CD4-positive, alpha-beta memory T cell (primary cell): ENCODE measurements around the gene NAA11. TPM values are rescaled to one million over a fixed set of nuclear protein-coding genes. Genes with fewer than 3 reads are reported as not detected.

Experiments used
- CTCF ChIA-PET: fragments of 350-600 bp; sonication (Branson Sonifier 250); formaldehyde crosslinking; loops from one replicate; lab custom pipeline; 2021; ENCODE audit warnings: inconsistent platforms; ENCODE audit not compliant: partially characterized antibody; lab: Charles Lee
- POLR2A ChIA-PET: fragments of 350-600 bp; sonication (Branson Sonifier 250); formaldehyde crosslinking; loops from one replicate; lab custom pipeline; 2021; ENCODE audit not compliant: partially characterized antibody; lab: Charles Lee
- DNase-seq, 5 donors: peaks; one replicate each; pipeline versions ENCODE4 v3.0.0 to v3.0.0-alpha.2; 2020 to 2022; ENCODE audit warnings: mixed read lengths in 1 of 5
- H3K27ac ChIP-seq: one replicate; pipeline ENCODE4 v1.7.0; 2013; ENCODE audit warnings: low read depth, low read length
- H3K27me3 ChIP-seq: 2 replicates; pipeline ENCODE4 v1.7.0; 2013; ENCODE audit warnings: mild to moderate bottlenecking, low read length, moderate library complexity; ENCODE audit not compliant: insufficient read depth
- H3K36me3 ChIP-seq: 2 replicates; pipeline ENCODE4 v1.7.0; 2013; ENCODE audit warnings: mild to moderate bottlenecking, low read length, moderate library complexity; ENCODE audit not compliant: insufficient read depth
- H3K4me1 ChIP-seq: 2 replicates; pipeline ENCODE4 v1.7.0; 2013; ENCODE audit warnings: mild to moderate bottlenecking, low read length, moderate library complexity; ENCODE audit not compliant: insufficient read depth
- H3K4me3 ChIP-seq, 2 donors: one replicate each; pipeline ENCODE4 v1.7.0; 2013; ENCODE audit warnings: low read length in 2 of 2, mild to moderate bottlenecking in 1 of 2
- H3K9me3 ChIP-seq, 2 donors: one replicate each; pipeline ENCODE4 v1.7.0; 2013; ENCODE audit warnings: low read length in 2 of 2, control low read depth in 1 of 2; ENCODE audit not compliant: control insufficient read depth in 1 of 2
- H3K27ac Mint-ChIP-seq, 7 donors: one replicate each; pipeline ENCODE4 v1.8.0; 2020 to 2021; ENCODE audit warnings: mixed read lengths in 7 of 7, mild to moderate bottlenecking in 6 of 7, inconsistent platforms in 3 of 7, moderate library complexity in 3 of 7
- H3K27me3 Mint-ChIP-seq, 2 donors: one replicate each; pipeline ENCODE4 v1.8.0; 2020 to 2021; ENCODE audit warnings: mixed read lengths in 2 of 2
- H3K36me3 Mint-ChIP-seq, 2 donors: one replicate each; pipeline ENCODE4 v1.8.0; 2020 to 2021; ENCODE audit warnings: mixed read lengths in 2 of 2, inconsistent platforms in 1 of 2, mild to moderate bottlenecking in 1 of 2
- H3K4me1 Mint-ChIP-seq, 4 donors: one replicate each; pipeline ENCODE4 v1.8.0; 2020 to 2021; ENCODE audit warnings: mixed read lengths in 4 of 4, mild to moderate bottlenecking in 1 of 4
- H3K4me3 Mint-ChIP-seq, 8 donors: one replicate each; pipeline ENCODE4 v1.8.0; 2020 to 2021; ENCODE audit warnings: mixed read lengths in 8 of 8, mild to moderate bottlenecking in 7 of 8, moderate library complexity in 6 of 8, inconsistent platforms in 3 of 8
- H3K9me3 Mint-ChIP-seq, 8 donors: one replicate each; pipeline ENCODE4 v1.8.0; 2020 to 2021; ENCODE audit warnings: mixed read lengths in 8 of 8, mild to moderate bottlenecking in 5 of 8, inconsistent platforms in 3 of 8, moderate library complexity in 1 of 8
- intact Hi-C: fragments of 100-400 bp; cut with micrococcal nuclease; formaldehyde crosslinking; loops from one replicate; pipeline ENCODE4 v1.15.1; 2023
- polyA plus RNA-seq, 2 donors: library from polyadenylated mRNA; unstranded; fragments of 300-500 nt; fragmentation: Illumina TruSeq; gene quantifications; one replicate each; pipeline ENCODE4 v1.2.3, GENCODE V29; 2021
- total RNA-seq, 2 experiments: library from RNA; stranded (reverse); gene quantifications; one replicate each; pipeline ENCODE4 v1.2.3, GENCODE V29; 2021

NAA11 gene
- total and polyA plus RNA-seq, 4 experiments from 2014 or later = not detected

GRCh38 chr4:79311279-79311678, 14.6 kb downstream of the NAA11 start:
- no peaks in the 10 kb centered on the region for H3K4me1 Mint-ChIP-seq
- H3K4me1 ChIP-seq = no peaks in the 10 kb centered on the region
- no peaks in the 10 kb centered on the region for H3K9me3 ChIP-seq
- no peaks in the 10 kb centered on the region for H3K36me3 ChIP-seq
- peaks cover 0 to 2% (median 0%) of the 10 kb centered on the region in 8 donors for H3K9me3 Mint-ChIP-seq
- peaks cover 2 to 3% of the 10 kb centered on the region in 2 donors for H3K27me3 Mint-ChIP-seq
- H3K27ac ChIP-seq = no peak overlapping the region
- H3K4me3 ChIP-seq = no peak overlapping the region
- H3K4me3 Mint-ChIP-seq = no peak overlapping the region
- ChIA-PET POLR2A (no interaction called here), CTCF (no interaction called here)
- no peaks in the 10 kb centered on the region for H3K36me3 Mint-ChIP-seq
- intact Hi-C loops = no loop called here
- H3K27ac Mint-ChIP-seq = no peak overlapping the region
- H3K27me3 ChIP-seq = no peaks in the 10 kb centered on the region
- no peak for DNase-seq

GRCh38 chr4:79308971-79309370, 16.9 kb downstream of the NAA11 start:
- H3K36me3 ChIP-seq = no peaks in the 10 kb centered on the region
- H3K27me3 Mint-ChIP-seq = peaks cover 2 to 3% of the 10 kb centered on the region in 2 donors
- no peaks in the 10 kb centered on the region for H3K27me3 ChIP-seq
- intact Hi-C loops = no loop called here
- H3K4me3 Mint-ChIP-seq = no peak overlapping the region
- no peak overlapping the region for H3K27ac ChIP-seq
- H3K9me3 ChIP-seq = no peaks in the 10 kb centered on the region
- H3K4me1 ChIP-seq = no peaks in the 10 kb centered on the region
- H3K9me3 Mint-ChIP-seq = peaks cover 0 to 2% (median 0%) of the 10 kb centered on the region in 8 donors
- no peaks in the 10 kb centered on the region for H3K4me1 Mint-ChIP-seq
- no peak overlapping the region for H3K4me3 ChIP-seq
- CTCF ChIA-PET = no interaction called here
- POLR2A ChIA-PET = no interaction called here
- no peak for DNase-seq
- no peak overlapping the region for H3K27ac Mint-ChIP-seq
- no peaks in the 10 kb centered on the region for H3K36me3 Mint-ChIP-seq

- H3K4me1 ChIP-seq = no peaks in the 10 kb centered on the region
- H3K9me3 ChIP-seq = no peaks in the 10 kb centered on the region
- Mint-ChIP-seq H3K27ac (no peak overlapping the region), H3K36me3 (no peaks in the 10 kb centered on the region), H3K4me3 (no peak overlapping the region), H3K27me3 (peaks cover 2 to 3% of the 10 kb centered on the region in 2 donors), H3K4me1 (no peaks in the 10 kb centered on the region), H3K9me3 (peaks cover 0 to 2% (median 0%) of the 10 kb centered on the region in 8 donors)
- ChIA-PET POLR2A (no interaction called here), CTCF (no interaction called here)
- no peaks in the 10 kb centered on the region for H3K36me3 ChIP-seq
- no peak overlapping the region for H3K4me3 ChIP-seq
- no peak for DNase-seq
- H3K27me3 ChIP-seq = no peaks in the 10 kb centered on the region
- H3K27ac ChIP-seq = no peak overlapping the region
- intact Hi-C loops = no loop called here
Measured at GRCh38 chr4:79308137-79308536, 17.7 kb downstream of the NAA11 start.

GRCh38 chr4:79306795-79307194, 19.1 kb downstream of the NAA11 start:
- H3K27ac Mint-ChIP-seq = no peak overlapping the region
- no peaks in the 10 kb centered on the region for H3K4me1 ChIP-seq
- CTCF ChIA-PET = no interaction called here
- DNase-seq = no peak
- no peak overlapping the region for H3K4me3 ChIP-seq
- intact Hi-C loops = no loop called here
- H3K4me1 Mint-ChIP-seq = no peaks in the 10 kb centered on the region
- no peak overlapping the region for H3K27ac ChIP-seq
- peaks cover 0 to 2% (median 0%) of the 10 kb centered on the region in 8 donors for H3K9me3 Mint-ChIP-seq
- H3K36me3 ChIP-seq = no peaks in the 10 kb centered on the region
- H3K9me3 ChIP-seq = no peaks in the 10 kb centered on the region
- H3K27me3 Mint-ChIP-seq = peaks cover 0 to 2% of the 10 kb centered on the region in 2 donors
- H3K4me3 Mint-ChIP-seq = no peak overlapping the region
- H3K36me3 Mint-ChIP-seq = no peaks in the 10 kb centered on the region
- no peaks in the 10 kb centered on the region for H3K27me3 ChIP-seq
- POLR2A ChIA-PET = no interaction called here

- CTCF ChIA-PET = no interaction called here
- no peaks in the 10 kb centered on the region for H3K4me1 ChIP-seq
- POLR2A ChIA-PET = no interaction called here
- Mint-ChIP-seq H3K9me3 (no peaks in the 10 kb centered on the region), H3K4me1 (no peaks in the 10 kb centered on the region), H3K27me3 (no peaks in the 10 kb centered on the region), H3K36me3 (no peaks in the 10 kb centered on the region), H3K4me3 (no peak overlapping the region), H3K27ac (no peak overlapping the region)
- no peaks in the 10 kb centered on the region for H3K27me3 ChIP-seq
- H3K36me3 ChIP-seq = no peaks in the 10 kb centered on the region
- no peak for DNase-seq
- intact Hi-C loops = no loop called here
- no peaks in the 10 kb centered on the region for H3K9me3 ChIP-seq
- no peak overlapping the region for H3K4me3 ChIP-seq
- no peak overlapping the region for H3K27ac ChIP-seq
Measured at GRCh38 chr4:79300280-79300679, 25.6 kb downstream of the NAA11 start.

- ChIA-PET POLR2A (no interaction called here), CTCF (no interaction called here)
- Histone ChIP-seq H3K27ac (no peak overlapping the region), H3K27me3 (no peaks in the 10 kb centered on the region), H3K4me3 (no peak overlapping the region), H3K9me3 (no peaks in the 10 kb centered on the region), H3K4me1 (no peaks in the 10 kb centered on the region), H3K36me3 (no peaks in the 10 kb centered on the region)
- Mint-ChIP-seq H3K27ac (no peak overlapping the region), H3K4me3 (no peak overlapping the region), H3K4me1 (no peaks in the 10 kb centered on the region), H3K9me3 (no peaks in the 10 kb centered on the region), H3K27me3 (no peaks in the 10 kb centered on the region), H3K36me3 (no peaks in the 10 kb centered on the region)
- intact Hi-C loops = no loop called here
- DNase-seq = no peak
Measured at GRCh38 chr4:79298484-79298883, 27.4 kb downstream of the NAA11 start.

GRCh38 chr4:79298027-79298426, 27.8 kb downstream of the NAA11 start:
- POLR2A ChIA-PET = no interaction called here
- Histone ChIP-seq H3K27ac (no peak overlapping the region), H3K4me1 (no peaks in the 10 kb centered on the region), H3K36me3 (no peaks in the 10 kb centered on the region), H3K4me3 (no peak overlapping the region), H3K9me3 (no peaks in the 10 kb centered on the region), H3K27me3 (no peaks in the 10 kb centered on the region)
- Mint-ChIP-seq H3K9me3 (no peaks in the 10 kb centered on the region), H3K4me1 (no peaks in the 10 kb centered on the region), H3K36me3 (no peaks in the 10 kb centered on the region), H3K27me3 (no peaks in the 10 kb centered on the region), H3K4me3 (no peak overlapping the region), H3K27ac (no peak overlapping the region)
- CTCF ChIA-PET = no interaction called here
- DNase-seq = no peak
- intact Hi-C loops = no loop called here

- Histone ChIP-seq H3K27me3 (no peaks in the 10 kb centered on the region), H3K4me1 (no peaks in the 10 kb centered on the region), H3K4me3 (no peak overlapping the region), H3K36me3 (no peaks in the 10 kb centered on the region), H3K9me3 (no peaks in the 10 kb centered on the region), H3K27ac (no peak overlapping the region)
- no peaks in the 10 kb centered on the region for H3K4me1 Mint-ChIP-seq
- no peak for DNase-seq
- CTCF ChIA-PET = no interaction called here
- no peaks in the 10 kb centered on the region for H3K27me3 Mint-ChIP-seq
- POLR2A ChIA-PET = no interaction called here
- H3K9me3 Mint-ChIP-seq = no peaks in the 10 kb centered on the region
- no peaks in the 10 kb centered on the region for H3K36me3 Mint-ChIP-seq
- H3K27ac Mint-ChIP-seq = no peak overlapping the region
- intact Hi-C loops = no loop called here
- no peak overlapping the region for H3K4me3 Mint-ChIP-seq
Measured at GRCh38 chr4:79297479-79297878, 28.4 kb downstream of the NAA11 start.
